Stimulated activated CD4-positive, alpha-beta T cell treated with anti-CD3 and anti-CD28 coated beads, Interleukin-12 subunit alpha, Interleukin-12 subunit beta, amount 100 ng/mL, for 24 hours (primary cell): Measurements from ENCODE around the gene NODAL.

Experiments
- DNase-seq, 2 experiments: peaks; one replicate each; pipeline ENCODE4 v3.0.0-alpha.2; 2020; ENCODE audit warnings: low read depth in 2 of 2

NODAL gene

GRCh38 chr10:70433581-70434280, 7.8 kb downstream of the NODAL start:
- DNase-seq = no peak

- no peak for DNase-seq
These were observed 8.8 kb downstream of the NODAL start for GRCh38 chr10:70432561-70433263.

- DNase-seq = no peak
These were observed 9.4 kb downstream of the NODAL start for GRCh38 chr10:70432101-70432500.

GRCh38 chr10:70430493-70431445, 10.7 kb downstream of the NODAL start:
- DNase-seq = no peak

- DNase-seq = no peak
These were observed 14.7 kb downstream of the NODAL start for GRCh38 chr10:70426823-70427222.

- no peak for DNase-seq
These were observed 16.4 kb downstream of the NODAL start for GRCh38 chr10:70425096-70425495.

- no peak for DNase-seq
These were observed 17.2 kb downstream of the NODAL start for GRCh38 chr10:70424320-70424719.

GRCh38 chr10:70418713-70419112, 22.8 kb downstream of the NODAL start:
- no peak for DNase-seq

- no peak for DNase-seq
These were observed 23.3 kb downstream of the NODAL start for GRCh38 chr10:70418229-70418628.

GRCh38 chr10:70417568-70417967, 23.9 kb downstream of the NODAL start:
- DNase-seq = no peak

GRCh38 chr10:70412356-70412755, 29.1 kb downstream of the NODAL start:
- no peak for DNase-seq

GRCh38 chr10:70410608-70411007, 30.9 kb downstream of the NODAL start:
- no peak for DNase-seq

- no peak for DNase-seq
These were observed 31.7 kb downstream of the NODAL start for GRCh38 chr10:70409772-70410171.

- DNase-seq = no peak
These were observed 36.2 kb downstream of the NODAL start for GRCh38 chr10:70405037-70405824.

- DNase-seq = no peak
These were observed 36.8 kb downstream of the NODAL start for GRCh38 chr10:70404787-70405036.

GRCh38 chr10:70404036-70404786, 37.3 kb downstream of the NODAL start, which contains the start of gene EIF4EBP2:
TSS of gene EIF4EBP2 (plus strand) at chr10:70404145. CDS start at chr10:70404402, 257 bp downstream.
- peak; percentile 99 to 100 for DNase-seq

GRCh38 chr10:70403483-70404035, 37.9 kb downstream of the NODAL start:
- no peak for DNase-seq

- DNase-seq = no peak
These were observed 42.3 kb downstream of the NODAL start for GRCh38 chr10:70399177-70399576.

- no peak for DNase-seq
These were observed 45.3 kb downstream of the NODAL start for GRCh38 chr10:70396140-70396539.

- DNase-seq = no peak
These were observed 49.8 kb downstream of the NODAL start for GRCh38 chr10:70391654-70392053.
